ENCODE measurements around the gene CAMSAP1.
"Not testable (repeated sequence)": the region's sequence is repeated elsewhere in the genome, so short reads cannot be mapped to it uniquely, and the experiment has no call there.

The CAMSAP1 gene

DNA sequence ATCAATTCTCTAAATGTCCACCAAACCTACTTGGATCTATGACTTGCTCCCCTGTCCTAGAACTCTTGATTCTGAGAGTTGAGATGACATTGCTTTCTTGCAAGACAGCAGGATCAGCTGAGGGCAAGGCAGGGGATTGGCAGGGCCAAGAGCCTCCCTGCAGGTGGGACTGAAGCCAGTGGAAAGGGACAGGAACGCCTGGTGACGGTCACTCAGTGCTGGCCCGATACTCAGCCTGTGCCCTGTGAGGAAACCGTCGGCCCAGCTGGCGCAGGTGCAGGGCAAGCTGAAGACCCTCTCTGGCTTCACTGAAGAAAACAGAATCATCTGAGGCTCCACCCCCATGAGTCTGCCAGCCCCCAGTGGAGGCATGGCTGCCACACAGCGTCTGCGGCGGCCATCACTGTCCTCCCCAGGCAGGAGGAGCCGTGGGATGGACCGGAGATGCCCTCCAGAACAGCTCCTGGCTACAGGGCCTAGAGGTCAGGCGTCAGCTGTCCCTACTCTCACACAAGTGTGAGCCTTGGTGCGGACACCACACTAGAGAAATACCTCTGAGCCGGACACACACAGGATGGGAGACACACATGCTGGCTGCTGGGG, 39.1 kb upstream of the CAMSAP1 start:
- Histone ChIP-seq H3K4me3 (ENCODE audit: low read depth in 1 of 2, low read length in 1 of 2) (no peak overlapping the region), H3K27ac (no peak overlapping the region), H3K4me1 (ENCODE audit: control insufficient read depth in 1 of 2, insufficient read depth in 1 of 2, low read depth in 1 of 2, low read length in 1 of 2) (no peaks in the 10 kb centered on the region), H3K27me3 (no peaks in the 10 kb centered on the region), H3K36me3 (peaks cover 92% of the 10 kb centered on the region), H3K9me3 (no peaks in the 10 kb centered on the region)
- TF ChIP-seq CTCF (IDR thresholded peaks at IDR 0.05) = no peak

DNA sequence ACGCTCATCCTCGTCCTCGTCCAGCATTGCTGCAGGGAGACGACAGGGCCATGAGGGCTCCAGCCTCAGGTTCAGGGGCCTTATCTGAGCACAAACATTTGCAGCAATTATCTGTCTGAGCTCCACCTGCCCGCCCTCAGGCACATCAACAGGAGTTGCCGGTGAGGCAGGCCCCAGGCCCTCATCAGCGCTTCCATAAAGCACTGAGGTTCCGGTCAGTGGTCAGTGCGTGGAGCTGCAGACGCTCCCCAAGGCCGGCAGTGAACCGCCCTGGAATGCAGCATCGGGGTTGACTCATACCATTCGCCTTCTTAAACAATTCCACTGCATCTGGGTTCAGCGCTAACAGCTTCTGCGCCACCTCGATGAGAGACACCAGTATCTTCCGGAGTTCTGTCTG, 38.6 kb upstream of the CAMSAP1 start:
- no peaks in the 10 kb centered on the region for H3K9me3 ChIP-seq

DNA sequence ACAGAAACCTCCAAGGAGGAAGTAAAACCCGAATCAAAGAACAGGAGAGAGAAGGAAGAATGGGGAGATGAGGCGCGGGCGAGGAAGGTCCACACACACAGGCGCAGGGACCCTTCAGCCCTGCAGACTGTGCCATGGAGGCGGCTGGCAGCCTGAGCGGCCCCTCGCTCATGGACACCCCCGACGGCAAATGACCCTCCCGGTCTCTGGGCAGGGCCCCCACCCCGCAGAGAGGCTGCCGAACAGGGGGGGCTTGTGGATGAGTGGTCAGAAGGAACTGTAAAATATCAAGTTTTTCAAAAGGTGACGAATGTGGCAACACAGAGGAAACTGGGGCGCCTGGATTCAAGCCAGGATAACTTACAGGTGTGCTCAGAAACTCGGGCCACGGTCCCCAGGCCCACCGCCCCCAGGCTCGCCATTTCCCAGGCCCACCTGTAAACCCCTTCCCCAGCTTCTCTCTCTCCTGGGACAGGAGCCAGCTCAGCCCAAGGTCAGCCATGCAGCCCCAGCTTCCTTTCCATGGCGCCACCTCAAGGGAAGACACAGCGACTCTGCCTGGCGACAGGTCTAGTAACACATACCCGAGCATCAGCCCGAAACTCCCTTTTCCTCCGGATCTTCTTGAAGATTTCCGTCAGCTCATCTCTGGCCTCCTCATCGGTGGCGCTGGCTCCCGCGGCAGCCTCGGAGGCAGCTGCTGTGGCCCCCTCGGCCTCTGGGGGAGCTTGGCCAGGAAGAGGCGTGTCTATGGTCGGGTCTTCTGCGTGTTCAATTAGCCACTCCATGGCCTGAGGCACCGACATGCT, 37.3 kb upstream of the CAMSAP1 start:
- H3K27me3 ChIP-seq = no peaks in the 10 kb centered on the region
- TF ChIP-seq CTCF (IDR thresholded peaks at IDR 0.05) = no peak
- H3K9me3 ChIP-seq = no peaks in the 10 kb centered on the region
- H3K36me3 ChIP-seq = peaks cover 84% of the 10 kb centered on the region
- H3K27ac ChIP-seq = no peak overlapping the region
- no peak overlapping the region for H3K4me3 ChIP-seq (ENCODE audit: low read depth in 1 of 2, low read length in 1 of 2)
- no peaks in the 10 kb centered on the region for H3K4me1 ChIP-seq (ENCODE audit: control insufficient read depth in 1 of 2, insufficient read depth in 1 of 2, low read depth in 1 of 2, low read length in 1 of 2)

More for the DNA sequence above, 38.6 kb upstream of the CAMSAP1 start:
- H3K27ac ChIP-seq = no peak overlapping the region
- H3K4me1 ChIP-seq (ENCODE audit: control insufficient read depth in 1 of 2, insufficient read depth in 1 of 2, low read depth in 1 of 2, low read length in 1 of 2) = no peaks in the 10 kb centered on the region
- TF ChIP-seq CTCF (IDR thresholded peaks at IDR 0.05) = no peak
- H3K36me3 ChIP-seq = peaks cover 89% of the 10 kb centered on the region
- H3K27me3 ChIP-seq = no peaks in the 10 kb centered on the region
- H3K4me3 ChIP-seq (ENCODE audit: low read depth in 1 of 2, low read length in 1 of 2) = no peak overlapping the region

DNA sequence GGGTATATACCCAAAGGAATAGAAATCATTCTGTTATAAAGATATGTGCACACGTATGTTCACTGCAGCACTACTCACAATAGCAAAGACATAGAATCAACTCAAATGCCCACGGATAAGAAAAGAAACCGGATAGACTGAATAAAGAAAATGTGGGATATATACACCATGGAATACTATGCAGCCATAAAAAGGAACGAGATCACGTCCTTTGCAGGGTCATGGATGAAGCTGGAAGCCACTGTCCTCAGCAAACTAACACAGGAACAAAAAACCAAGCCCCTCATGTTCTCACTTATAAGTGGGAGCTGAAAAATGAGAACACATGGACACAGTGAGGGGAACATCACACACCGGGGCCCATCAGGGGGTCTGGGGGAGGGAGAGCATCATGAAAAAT, 36.3 kb upstream of the CAMSAP1 start:
- H3K36me3 ChIP-seq = peaks cover 86% of the 10 kb centered on the region
- H3K4me1 ChIP-seq (ENCODE audit: control insufficient read depth in 1 of 2, insufficient read depth in 1 of 2, low read depth in 1 of 2, low read length in 1 of 2); H3K27ac ChIP-seq: not testable (repeated sequence)

GRCh38 chr9:135941288-135941995, 34.1 kb upstream of the CAMSAP1 start:
- Histone ChIP-seq H3K9me3 (no peaks in the 10 kb centered on the region), H3K4me3 (ENCODE audit: low read depth in 1 of 2, low read length in 1 of 2) (no peak overlapping the region), H3K27me3 (no peaks in the 10 kb centered on the region), H3K4me1 (ENCODE audit: control insufficient read depth in 1 of 2, insufficient read depth in 1 of 2, low read depth in 1 of 2, low read length in 1 of 2) (no peaks in the 10 kb centered on the region), H3K36me3 (peaks cover 85% of the 10 kb centered on the region), H3K27ac (no peak overlapping the region)
- no peak for TF ChIP-seq CTCF (IDR thresholded peaks at IDR 0.05)

More for the DNA sequence above, 36.3 kb upstream of the CAMSAP1 start:
- not testable (repeated sequence) for H3K4me3 ChIP-seq (ENCODE audit: low read depth in 1 of 2, low read length in 1 of 2); H3K9me3 ChIP-seq; H3K27me3 ChIP-seq
